Esophagus mucosa (tissue), 1 donor: ENCODE measurements around the gene CRYAB. TPM values are rescaled to one million over a fixed set of nuclear protein-coding genes. Genes with fewer than 3 reads are reported as not detected.

Experiments
- ATAC-seq: fragments of 200-7000 bp; cut with Tn5 transposase; one replicate; pipeline ENCODE4 v1.9.1; 2020
- total RNA-seq: library from RNA; stranded (reverse); gene quantifications from one replicate; pipeline ENCODE4 v1.2.4, GENCODE V29; 2023
- donor health status: DM: yes; HTN: yes; CAD: no.

Gene CRYAB
- total RNA-seq, result 19.6 TPM

- ATAC-seq, result peak; percentile 89
Observed at GRCh38 chr11:111911563-111912401, at the start of gene CRYAB. Gene CRYAB (minus strand): TSS chr11:111911770. CDS start chr11:111911724, 46 bp downstream.

GRCh38 chr11:111960916-111961315 lies 49.3 kb upstream of the CRYAB start:
- ATAC-seq, result peak; percentile 97

- no peak for ATAC-seq
Observed at GRCh38 chr11:111957663-111958444, 46.3 kb upstream of the CRYAB start.

DNA sequence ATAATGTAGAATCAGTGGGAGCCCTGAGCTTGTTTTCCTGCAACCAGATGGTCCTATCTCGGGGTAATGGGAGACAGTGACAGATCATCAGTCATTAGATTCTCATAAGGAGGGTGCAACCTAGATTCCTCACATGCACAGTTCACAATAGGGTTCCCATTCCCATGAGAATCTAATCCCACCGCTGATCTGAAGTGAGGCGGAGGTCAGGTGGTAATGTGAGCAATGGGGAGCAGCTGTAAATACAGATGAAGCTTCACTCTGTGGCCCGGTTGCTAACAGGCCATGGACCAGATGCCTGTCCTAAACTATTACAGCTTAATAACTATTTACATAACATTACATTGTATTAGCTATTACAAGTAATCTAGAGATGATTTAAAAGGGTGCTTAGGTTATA lies 42.6 kb upstream of the CRYAB start:
- ATAC-seq, result no peak

DNA sequence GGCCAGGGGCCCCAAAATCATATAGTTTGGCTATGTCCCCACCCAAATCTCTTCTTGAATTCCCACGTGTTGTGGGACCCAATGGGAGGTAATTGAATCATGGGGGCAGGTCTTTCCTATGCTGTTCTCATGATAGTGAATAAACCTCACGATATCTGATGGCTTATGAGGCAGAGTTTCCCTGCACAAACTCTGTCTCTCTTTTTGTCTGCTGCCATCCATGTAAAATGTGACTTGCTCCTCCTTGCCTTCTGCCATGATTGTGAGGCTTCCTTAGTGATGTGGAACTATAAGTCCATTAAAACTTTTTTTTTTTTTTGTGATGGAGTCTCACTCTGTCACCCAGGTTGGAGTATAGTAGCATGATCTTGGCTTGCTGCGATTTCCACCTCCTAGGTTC lies 40.0 kb upstream of the CRYAB start:
- ATAC-seq, result no peak

DNA sequence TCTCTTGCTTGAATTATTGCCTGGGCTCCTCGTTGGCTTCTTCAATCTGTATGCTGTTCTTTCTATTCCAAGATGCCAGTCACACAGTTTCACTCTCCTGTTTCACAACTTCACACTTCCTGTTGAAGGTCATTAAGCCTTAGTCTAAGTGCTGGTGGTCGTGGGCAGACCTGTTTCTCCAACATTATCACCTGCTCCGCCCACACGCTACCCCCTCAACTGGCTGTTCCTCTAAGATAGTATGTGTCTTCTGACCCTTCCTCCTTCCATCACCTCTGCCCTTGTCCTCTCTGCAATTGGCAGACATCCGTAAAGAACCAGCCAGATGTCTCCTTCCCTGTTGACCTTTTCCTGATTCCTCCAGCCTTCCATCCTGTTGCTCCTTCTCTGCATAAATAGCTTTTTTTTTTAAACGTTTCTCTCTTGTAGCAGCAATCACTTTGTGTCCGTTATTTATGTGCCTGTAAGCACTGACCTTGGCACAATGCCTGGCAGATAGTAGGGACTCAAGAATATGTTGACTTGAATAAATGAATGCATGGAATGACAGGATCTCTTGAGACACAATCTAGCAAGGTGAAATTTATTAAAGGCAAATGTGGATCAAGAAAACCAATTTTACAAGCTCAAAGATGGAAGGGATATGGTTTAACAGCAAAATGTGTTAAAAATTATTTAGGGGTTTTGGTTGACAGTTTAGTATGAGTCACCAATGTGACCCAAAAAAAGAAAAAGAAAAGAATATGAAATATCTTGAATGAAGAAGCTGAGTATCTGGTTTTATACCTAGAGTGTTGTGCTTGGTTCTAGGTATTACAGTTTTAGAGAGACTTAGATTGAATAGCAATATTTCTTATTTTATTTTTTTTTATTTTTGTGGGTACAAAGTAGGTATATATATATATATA lies 38.2 kb upstream of the CRYAB start:
- no peak for ATAC-seq

- no peak for ATAC-seq
Observed at GRCh38 chr11:111947143-111947542, 35.6 kb upstream of the CRYAB start.

DNA sequence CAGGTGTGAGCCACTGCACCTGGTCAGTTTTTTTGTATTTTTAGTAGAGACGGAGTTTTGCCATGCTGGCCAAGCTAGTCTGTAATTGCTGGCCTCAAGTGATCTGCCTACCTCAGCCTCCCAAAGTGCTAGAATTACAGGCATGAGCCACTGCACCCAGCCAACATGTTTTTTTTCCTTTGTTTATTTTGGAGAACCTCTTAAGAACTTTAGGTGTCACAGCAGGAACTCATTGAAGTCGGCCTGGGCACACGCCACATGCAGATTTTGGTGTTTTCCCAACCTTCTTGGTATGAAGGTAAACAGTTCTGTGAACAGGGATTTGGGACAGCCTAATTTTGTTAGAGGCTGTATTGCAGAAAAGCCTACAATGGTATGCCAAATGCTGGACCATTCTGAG lies 34.9 kb upstream of the CRYAB start:
- no peak for ATAC-seq

GRCh38 chr11:111945198-111945597 lies 33.6 kb upstream of the CRYAB start:
- ATAC-seq, result no peak

- ATAC-seq, result peak; percentile 76
Observed at GRCh38 chr11:111944651-111945051, 33.1 kb upstream of the CRYAB start.

- no peak for ATAC-seq
Observed at GRCh38 chr11:111944139-111944538, 32.6 kb upstream of the CRYAB start.

DNA sequence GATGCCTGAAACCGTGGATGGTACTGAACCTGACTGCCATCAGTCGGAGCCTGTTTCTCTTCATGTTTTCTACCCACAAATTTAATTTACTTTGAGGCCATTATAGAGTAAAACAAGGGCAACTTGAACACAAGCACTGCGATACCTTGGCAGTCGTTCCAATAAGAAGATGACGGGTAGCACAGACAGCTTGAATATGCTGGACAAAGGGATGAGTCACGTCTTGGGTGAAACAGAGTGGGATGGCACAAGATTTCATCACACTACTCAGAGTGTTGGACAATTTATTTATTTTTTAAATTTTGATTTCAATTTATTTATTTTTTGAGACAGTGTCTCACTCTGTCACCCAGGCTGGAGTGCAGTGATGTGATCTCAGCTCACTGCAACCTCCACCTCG lies 31.3 kb upstream of the CRYAB start:
- ATAC-seq, result peak; percentile 41

DNA sequence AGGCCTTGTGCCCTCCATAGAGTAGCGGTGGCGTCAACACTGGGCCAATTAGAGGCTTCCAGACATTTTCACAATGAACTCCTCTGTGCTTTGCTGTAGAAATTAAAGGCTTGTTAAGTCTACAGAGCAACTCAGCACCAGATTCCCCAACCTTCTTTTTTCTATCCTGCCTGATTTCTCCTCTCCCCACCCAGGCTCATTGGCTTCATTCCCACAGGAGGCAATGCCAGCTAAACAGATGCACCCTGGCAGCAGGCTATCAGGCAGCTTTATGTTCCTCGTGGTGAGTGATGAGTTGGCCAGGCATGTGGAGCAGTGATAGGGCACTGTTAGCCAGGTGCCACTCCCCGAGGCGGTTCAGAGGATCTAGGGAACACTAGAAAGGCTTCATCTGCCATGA lies 30.4 kb upstream of the CRYAB start:
- ATAC-seq, result peak; percentile 63

DNA sequence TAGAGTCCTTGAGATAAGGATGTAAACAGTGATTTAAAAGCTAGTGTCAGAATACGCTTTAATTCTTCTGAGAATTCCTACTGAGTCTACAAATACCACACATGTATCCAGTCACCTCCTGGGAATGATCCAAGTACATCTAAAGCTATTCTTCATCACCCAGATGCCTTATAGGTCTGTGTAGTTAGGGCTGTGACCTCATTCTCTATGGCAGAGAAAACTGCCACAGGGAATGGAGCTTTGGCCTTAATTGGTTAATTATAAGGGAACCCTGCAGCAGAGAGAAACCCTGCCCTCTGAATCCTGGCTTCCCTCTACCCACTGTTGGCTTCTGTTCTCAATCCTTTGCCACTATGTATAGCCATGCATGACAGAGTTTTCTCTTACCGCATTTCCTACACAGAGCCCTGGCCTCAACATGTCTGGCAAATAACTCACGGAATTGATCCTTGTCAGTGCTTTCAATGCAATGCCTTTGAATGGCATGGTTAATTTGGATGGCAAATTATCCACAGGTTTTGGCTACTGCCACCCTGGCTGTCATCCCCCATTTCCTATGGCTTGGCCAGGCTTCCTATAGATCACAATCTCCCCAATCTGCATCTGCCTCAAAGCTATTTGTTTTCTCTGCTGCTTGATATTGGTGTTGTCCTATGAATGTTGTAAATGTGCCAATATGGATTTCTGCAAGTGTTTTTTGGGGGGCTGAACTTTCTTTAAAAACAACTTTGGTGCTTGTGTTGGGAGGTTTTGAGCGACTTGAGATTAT lies 28.4 kb upstream of the CRYAB start:
- peak; percentile 14 for ATAC-seq

DNA sequence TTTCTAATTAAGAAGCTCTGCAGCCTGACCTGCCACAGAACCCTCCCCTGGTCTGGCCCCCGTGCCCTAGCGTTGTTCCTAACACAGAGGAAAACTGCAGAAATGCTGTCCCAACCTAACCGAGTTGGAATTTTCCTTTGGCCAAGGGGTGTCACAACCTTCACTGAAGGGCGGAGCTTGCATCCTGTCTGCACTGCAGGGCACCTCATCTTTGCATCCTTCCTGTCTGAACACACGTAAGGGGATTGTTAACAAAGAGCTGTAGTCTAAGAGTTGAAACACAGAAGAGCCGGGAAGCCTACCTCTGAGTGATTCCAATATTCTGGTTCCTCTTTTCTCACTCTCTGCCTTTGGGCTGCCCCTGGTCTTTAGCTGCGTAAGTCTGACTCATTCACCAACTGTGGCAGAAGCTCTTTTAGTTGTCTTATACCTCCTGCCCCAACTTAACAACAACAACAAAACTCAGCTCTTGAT lies 27.2 kb upstream of the CRYAB start:
- ATAC-seq, result peak; percentile 22

DNA sequence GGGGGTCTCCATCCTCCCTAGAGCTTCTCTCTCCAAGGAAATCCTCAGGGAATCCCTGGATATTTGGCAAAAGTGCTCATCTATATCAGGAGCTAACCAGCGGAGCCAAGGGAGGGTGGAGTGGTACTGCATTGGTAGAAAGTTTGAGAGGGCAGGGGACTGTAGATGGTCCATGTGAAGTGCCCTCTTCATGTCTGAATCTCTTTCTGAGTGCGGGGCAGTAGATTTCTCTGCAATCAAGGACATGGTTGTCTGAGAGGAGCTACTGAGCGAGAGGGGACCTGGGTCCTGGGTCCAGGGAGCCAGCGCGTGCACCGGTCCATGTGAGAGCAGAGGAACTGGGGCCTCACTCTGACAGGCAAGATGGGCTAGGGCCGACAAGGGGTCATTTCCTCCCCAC lies 26.3 kb upstream of the CRYAB start:
- ATAC-seq, result no peak

- ATAC-seq, result peak; percentile 13
Observed at GRCh38 chr11:111937461-111937769, 25.8 kb upstream of the CRYAB start.

GRCh38 chr11:111936040-111936540 lies 24.5 kb upstream of the CRYAB start:
- ATAC-seq, result no peak

DNA sequence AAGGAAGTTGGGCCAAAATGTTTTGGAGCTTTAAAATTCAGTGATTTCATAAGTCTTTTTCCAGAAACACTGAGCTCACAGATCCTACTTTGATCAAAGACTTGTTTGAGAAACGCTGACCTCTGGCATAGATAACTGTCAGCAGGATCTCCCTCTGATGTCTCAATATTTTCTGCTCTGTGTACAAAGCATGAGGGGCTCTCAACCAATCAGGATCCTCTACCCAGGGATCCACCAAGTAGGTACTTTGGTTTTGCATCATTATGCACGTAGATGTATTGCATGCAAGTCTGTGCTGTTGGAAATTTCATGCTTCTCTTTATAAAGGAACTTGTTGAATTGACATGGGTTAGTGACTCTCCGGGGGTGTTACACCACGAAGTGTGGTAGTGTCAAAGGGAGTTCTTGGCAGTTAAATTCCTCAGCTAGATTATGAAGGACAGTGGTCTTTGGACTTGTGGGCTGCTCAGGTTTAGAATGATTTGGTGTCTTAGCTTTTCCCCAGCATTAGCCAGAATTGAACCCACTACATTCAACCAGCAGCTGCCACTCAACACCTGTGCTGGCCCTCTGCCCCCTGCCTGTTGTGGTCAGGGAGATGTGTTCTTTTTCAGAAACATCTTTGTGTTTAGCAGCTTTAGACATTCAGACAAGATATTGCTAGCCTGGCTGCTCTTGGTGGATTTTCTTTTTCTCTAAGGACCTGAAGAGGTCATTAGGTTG lies 23.9 kb upstream of the CRYAB start:
- no peak for ATAC-seq

GRCh38 chr11:111934306-111934705 lies 22.7 kb upstream of the CRYAB start:
- no peak for ATAC-seq

DNA sequence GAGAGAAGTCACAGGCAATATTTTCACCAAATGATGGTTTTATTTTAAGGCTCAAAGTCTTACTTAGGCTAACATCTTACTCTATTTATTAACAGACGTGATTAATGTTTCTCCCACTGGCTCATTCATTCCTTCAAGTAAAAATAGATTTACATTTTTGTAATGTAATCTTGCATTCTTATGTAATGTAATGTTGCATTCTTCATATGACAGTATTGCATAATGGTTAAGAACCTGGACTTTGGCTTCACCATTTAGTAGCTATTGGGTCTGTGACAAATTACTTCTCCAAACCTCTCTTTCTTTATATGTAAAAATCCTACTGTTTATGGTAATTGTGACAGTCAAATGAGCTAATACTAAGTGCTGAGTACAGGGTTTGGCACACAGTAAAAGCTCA lies 22.3 kb upstream of the CRYAB start:
- no peak for ATAC-seq
